ENCODE data around the gene ZNF544.
A peak's percentile ranks its signal among the peaks of the same experiment; 100 is the strongest.
"Not testable (repeated sequence)": the region's sequence is repeated elsewhere in the genome, so short reads cannot be mapped to it uniquely, and the experiment has no call there.

ZNF544 gene

GRCh38 chr19:58258259-58258658, 29.5 kb downstream of the ZNF544 start:
- DNase-seq, result not testable (repeated sequence)

GRCh38 chr19:58261600-58261967, 32.9 kb downstream of the ZNF544 start:
- no peak for DNase-seq

GRCh38 chr19:58261968-58262921, 33.5 kb downstream of the ZNF544 start:
- no peak for DNase-seq

- DNase-seq, result no peak
Observed at GRCh38 chr19:58262922-58263296, 34.2 kb downstream of the ZNF544 start.

- no peak for DNase-seq
Observed at GRCh38 chr19:58265100-58265499, 36.4 kb downstream of the ZNF544 start.

GRCh38 chr19:58268344-58268743, 39.6 kb downstream of the ZNF544 start:
- no peak for DNase-seq

GRCh38 chr19:58274771-58275201, 46.1 kb downstream of the ZNF544 start:
- no peak for DNase-seq

- DNase-seq, result no peak
Observed at GRCh38 chr19:58275564-58275963, 46.9 kb downstream of the ZNF544 start.

- no peak for DNase-seq
Observed at GRCh38 chr19:58277197-58277596, 48.5 kb downstream of the ZNF544 start.

GRCh38 chr19:58277748-58278540, 49.2 kb downstream of the ZNF544 start:
- no peak for DNase-seq

GRCh38 chr19:58278541-58279041, 49.9 kb downstream of the ZNF544 start, which contains the start of gene ZNF8:
ZNF8 (plus strand) TSS chr19:58278955; CDS start chr19:58279082, 127 bp downstream.
- DNase-seq, result peak; percentile 98

GRCh38 chr19:58279042-58279924, 50.6 kb downstream of the ZNF544 start:
- DNase-seq, result peak; percentile 50

- DNase-seq, result no peak
Observed at GRCh38 chr19:58279925-58280316, 51.2 kb downstream of the ZNF544 start.

- no peak for DNase-seq
Observed at GRCh38 chr19:58284199-58284598, 55.5 kb downstream of the ZNF544 start.

GRCh38 chr19:58291943-58292342, 63.2 kb downstream of the ZNF544 start:
- DNase-seq, result no peak

- no peak for DNase-seq
Observed at GRCh38 chr19:58294743-58295374, 66.1 kb downstream of the ZNF544 start.

GRCh38 chr19:58296104-58296503, 67.4 kb downstream of the ZNF544 start:
- DNase-seq, result no peak

- DNase-seq, result no peak
Observed at GRCh38 chr19:58300620-58301019, 71.9 kb downstream of the ZNF544 start.

GRCh38 chr19:58304255-58304654, 75.5 kb downstream of the ZNF544 start:
- no peak for DNase-seq

- no peak for DNase-seq
Observed at GRCh38 chr19:58304748-58305064, 76.0 kb downstream of the ZNF544 start.

GRCh38 chr19:58305065-58305931, 76.6 kb downstream of the ZNF544 start, which contains the start of gene ERVK3-1:
ERVK3-1 (plus strand) TSS chr19:58305377; CDS start chr19:58312169, 6,792 bp downstream.
- peak; percentile 95 for DNase-seq

Measured in NCI-H2171 (cell line).